HepG2 (cell line): ENCODE results near the gene ANO1. TPM values are rescaled to one million over a fixed set of nuclear protein-coding genes. Genes with fewer than 3 reads are reported as not detected.

Source experiments
- ATAC-seq: fragments of 200-7000 bp; cut with Tn5 transposase; 3 replicates; pipeline ENCODE4 v1.9.1; 2020; ENCODE audit warnings: mild to moderate bottlenecking, moderate library complexity
- BruUV-seq: library from RNA; stranded (reverse); fragments of 400-500 nt; replicated peaks from 2 replicates; lab custom pipeline; 2021; lab: Mats Ljungman, UMichigan
- CTCF ChIA-PET: fragments of 300-600 bp; formaldehyde crosslinking; extraction: SDS; loops from one replicate; lab custom pipeline; 2021; ENCODE audit warnings: low total read pairs, inconsistent platforms, low intra/inter-chr PET ratio; lab: Yijun Ruan, JAX
- POLR2A ChIA-PET: fragments of 350-600 bp; sonication (Branson Sonifier 250); formaldehyde crosslinking; loops from one replicate; lab custom pipeline; 2020; ENCODE audit warnings: antibody characterized with exemption, inconsistent platforms; lab: Yijun Ruan, JAX
- DNase-seq: peaks from one replicate; pipeline ENCODE4 v3.0.0-alpha.2; 2015; ENCODE audit warnings: low spot score
- FAIRE-seq: peaks from 3 replicates; lab custom pipeline; 2011; peaks lifted over from hg19 to GRCh38; lab: Jason Lieb, UNC
- H2AFZ ChIP-seq: one replicate; pipeline ENCODE4 v1.6.1; 2011; ENCODE audit warnings: low read length, inconsistent platforms
- H3K27ac ChIP-seq: fragments of 300-600 bp; 3 replicates; pipeline ENCODE4 v1.8.0; 2011; ENCODE audit warnings: mixed run types, mild to moderate bottlenecking, mixed read lengths, low read length, inconsistent platforms; ENCODE audit not compliant: insufficient read depth; ENCODE audit errors: extremely low read length
- H3K27me3 ChIP-seq, 2 experiments: fragments of 200-600 bp in 1 of 2; 2 replicates in 1 of 2; 3 replicates in 1 of 2; pipeline versions ENCODE4 v1.6.0 to v1.8.0; 2011; ENCODE audit warnings: low read length in 2 of 2, mild to moderate bottlenecking in 2 of 2, moderate library complexity in 2 of 2, inconsistent platforms in 1 of 2; ENCODE audit not compliant: insufficient read depth in 2 of 2, control insufficient read depth in 1 of 2
- H3K36me3 ChIP-seq, 2 experiments: fragments of 200-600 bp in 1 of 2; replicated peaks in 1 of 2; 2 replicates in 1 of 2; 3 replicates in 1 of 2; pipeline versions ENCODE4 v1.5.1 to v1.8.0; 2011; ENCODE audit warnings: low read length in 2 of 2, inconsistent platforms in 1 of 2; ENCODE audit not compliant: insufficient read depth in 2 of 2, control insufficient read depth in 1 of 2
- H3K4me1 ChIP-seq: 2 replicates; pipeline ENCODE4 v1.5.1; 2012; ENCODE audit warnings: low read length, inconsistent platforms; ENCODE audit not compliant: insufficient read depth
- H3K4me2 ChIP-seq: 2 replicates; pipeline ENCODE4 v1.6.0; 2011; ENCODE audit warnings: low read depth, low read length, inconsistent platforms
- H3K4me3 ChIP-seq, 3 experiments: fragments of 200-600 bp in 1 of 3; sonication (generic), shearing (Covaris generic) in 1 of 3; replicated peaks in 1 of 3; 2 replicates each; pipeline ENCODE4 v1.5.1; 2011 to 2016; ENCODE audit warnings: low read length in 3 of 3, inconsistent platforms in 2 of 3, low read depth in 2 of 3, mild to moderate bottlenecking in 2 of 3, control low read depth in 1 of 3, mixed read lengths in 1 of 3; ENCODE audit not compliant: insufficient read depth in 1 of 3
- H3K79me2 ChIP-seq: one replicate; pipeline ENCODE4 v1.6.1; 2011; ENCODE audit warnings: low read length, inconsistent platforms; ENCODE audit not compliant: insufficient read depth
- H3K9ac ChIP-seq: 2 replicates; pipeline ENCODE4 v1.6.0; 2011; ENCODE audit warnings: mild to moderate bottlenecking, low read depth, low read length, inconsistent platforms; ENCODE audit not compliant: insufficient read depth
- H3K9me3 ChIP-seq: 2 replicates; pipeline ENCODE4 v1.5.1; 2012; ENCODE audit warnings: mild to moderate bottlenecking, low read length
- H4K20me1 ChIP-seq: 2 replicates; pipeline ENCODE4 v1.6.0; 2011; ENCODE audit warnings: inconsistent platforms, mild to moderate bottlenecking, low read length, moderate library complexity; ENCODE audit not compliant: insufficient read depth
- CBX2 ChIP-seq, 2 experiments: fragments of 200-600 bp in 1 of 2; sonication (generic); formaldehyde crosslinking in 1 of 2; IDR thresholded peaks; 2 replicates each; pipeline versions ENCODE4 v1.7.0 to v1.8.1; 2018 to 2022; ENCODE audit warnings: low read depth in 2 of 2, low read length in 1 of 2, mild to moderate bottlenecking in 1 of 2, missing genetic modification reagents in 1 of 2
- CCAR2 ChIP-seq: fragments of 200-400 bp; formaldehyde crosslinking; optimal IDR thresholded peaks from 2 replicates; pipeline ENCODE3; 2018; ENCODE audit warnings: low read depth, mild to moderate bottlenecking, low read length, moderate library complexity
- MXD4 ChIP-seq: IDR thresholded peaks from 2 replicates; pipeline ENCODE4 v1.6.1; 2016; ENCODE audit warnings: mild to moderate bottlenecking, missing biosample characterization, missing genetic modification reagents
- NR1H2 ChIP-seq: sonication (generic); formaldehyde crosslinking; IDR thresholded peaks from 2 replicates; pipeline ENCODE4 v1.8.1; 2022; ENCODE audit warnings: low read depth, missing genetic modification reagents, borderline replicate concordance
- RELA ChIP-seq: sonication (generic); formaldehyde crosslinking; IDR thresholded peaks from 2 replicates; pipeline ENCODE4 v1.4.0; 2020; ENCODE audit warnings: missing genetic modification reagents
- SMC3 ChIP-seq: IDR thresholded peaks from 2 replicates; pipeline ENCODE4 v1.6.1; 2011; ENCODE audit warnings: low read length, improper control_type of control experiment
- ZMYM2 ChIP-seq: sonication (generic); formaldehyde crosslinking; IDR thresholded peaks from 2 replicates; pipeline ENCODE4 v1.8.0; 2022; ENCODE audit warnings: mild to moderate bottlenecking, missing genetic modification reagents
- ZNF496 ChIP-seq: sonication (generic); formaldehyde crosslinking; IDR thresholded peaks from 2 replicates; pipeline ENCODE4 v1.8.1; 2023; ENCODE audit warnings: mild to moderate bottlenecking, moderate library complexity, missing genetic modification reagents; ENCODE audit not compliant: insufficient replicate concordance
- ZNF670 ChIP-seq: sonication (generic); formaldehyde crosslinking; IDR thresholded peaks from 2 replicates; pipeline ENCODE4 v1.8.0; 2022; ENCODE audit warnings: mild to moderate bottlenecking, missing genetic modification reagents, borderline replicate concordance
- ZNF674 ChIP-seq: sonication (generic); formaldehyde crosslinking; IDR thresholded peaks from 2 replicates; pipeline ENCODE4 v1.5.0; 2020; ENCODE audit warnings: low read depth, mild to moderate bottlenecking, missing genetic modification reagents
- ZNF776 ChIP-seq: sonication (generic); formaldehyde crosslinking; IDR thresholded peaks from 2 replicates; pipeline ENCODE4 v1.4.0; 2020; ENCODE audit warnings: mild to moderate bottlenecking, missing genetic modification reagents
- WGBS: methylation state at CpG from one replicate; pipeline ENCODE4 v1.1.6; 2017; ENCODE audit warnings: low lambda C conversion rate; 5-methylcytosine and 5-hydroxymethylcytosine counted together
- in situ Hi-C: cut with HindIII; loops from 2 replicates; pipeline ENCODE4 v1.10.0; 2017; ENCODE audit warnings: low pct_unique_long_range_greater_than_20kb; ENCODE audit not compliant: extremely low pct_ligation_motif_present
- intact Hi-C: fragments of 100-400 bp; cut with micrococcal nuclease; formaldehyde crosslinking; loops from one replicate; pipeline ENCODE4 v1.10.0; 2022; ENCODE audit not compliant: unreplicated experiment
- polyA plus RNA-seq, 8 experiments: library from polyadenylated mRNA; depleted of rRNA in 3 of 8; stranded (reverse) in 7 of 8; unstranded in 1 of 8; fragments of >200 nt; fragmentation: Illumina TruSeq in 4 of 8; extraction: Trizol in 4 of 8; gene quantifications; 2 replicates each; pipeline versions ENCODE4 v1.2.1 to v1.2.3, GENCODE V29; 2011 to 2016; ENCODE audit warnings: low read depth in 4 of 8, missing spikeins in 1 of 8, mixed read lengths in 1 of 8; ENCODE audit not compliant: insufficient read depth in 1 of 8
- total RNA-seq, 5 experiments: library from RNA; depleted of rRNA; stranded (reverse); fragments of >200 nt; fragmentation: Illumina TruSeq; extraction: Trizol; gene quantifications; 2 replicates each; pipeline ENCODE4 v1.2.3, GENCODE V29; 2016; ENCODE audit warnings: low read depth in 1 of 5
- TF ChIP-seq, protein P1 (sequence below): IDR thresholded peaks from 2 replicates; pipeline ENCODE4 v1.6.1; 2018; ENCODE audit warnings: missing genetic modification reagents
- TF ChIP-seq, protein P2 (sequence below): sonication (generic); formaldehyde crosslinking; IDR thresholded peaks from 2 replicates; pipeline ENCODE4 v1.4.0; 2020; ENCODE audit warnings: missing genetic modification reagents, borderline replicate concordance
- TF ChIP-seq, protein P3 (sequence below): sonication (generic); formaldehyde crosslinking; IDR thresholded peaks from 2 replicates; pipeline ENCODE4 v1.8.0; 2022; ENCODE audit warnings: mild to moderate bottlenecking, missing genetic modification reagents, borderline replicate concordance

ANO1 gene
- total and polyA plus RNA-seq, 2 of the 13 experiments (the other 11 are each of a cell fraction or from before 2014, with no cell fraction given) = not detected

DNA sequence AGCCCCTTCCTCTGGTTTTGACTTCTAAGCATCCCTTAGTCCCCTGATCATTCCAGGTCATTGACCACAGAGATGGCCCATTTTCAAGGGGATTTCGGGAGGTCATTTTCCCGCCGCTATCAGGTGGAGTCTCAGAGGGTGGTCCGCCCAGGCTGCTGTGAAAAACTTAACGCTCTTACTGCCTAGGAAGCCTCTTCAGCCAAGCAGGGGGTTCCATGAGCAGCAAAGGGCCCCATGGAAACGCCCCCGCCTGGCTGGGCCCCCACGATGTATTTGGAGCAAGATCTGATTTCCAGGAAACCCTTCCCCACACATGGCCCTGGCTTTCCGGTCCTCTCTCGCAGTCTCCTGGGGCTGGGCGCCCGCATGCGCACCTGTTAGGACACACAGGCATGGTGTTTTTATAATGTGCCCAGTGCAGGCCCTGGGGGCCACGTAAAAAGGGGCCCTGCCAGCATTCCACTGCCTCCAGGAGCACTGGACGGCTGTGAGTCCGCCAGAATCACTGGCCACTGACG, 32.5 kb downstream of the ANO1 start:
- H3K4me1 ChIP-seq = no peaks in the 10 kb centered on the region
- H3K9ac ChIP-seq = no peak overlapping the region
- WGBS = 62% methylated on average over 6 of the region's 17 CpGs
- no peak for FAIRE-seq
- H4K20me1 ChIP-seq = 0 out of 2 replicates have a peak, but pooled peaks cover 2% of the 10 kb centered on the region
- no TSS peak for BruUV-seq
- DNase-seq = no peak
- POLR2A ChIA-PET = no interaction called here
- H3K27ac ChIP-seq = no peak overlapping the region
- H3K4me3 ChIP-seq = no peak overlapping the region
- in situ Hi-C loops (no loop called here), intact Hi-C loops (no loop called here)
- H3K27me3 ChIP-seq = peaks cover 5 to 49% of the 10 kb centered on the region in 2 experiments
- H3K9me3 ChIP-seq = no peaks in the 10 kb centered on the region
- no peak for ATAC-seq
- H2AFZ ChIP-seq = no peak overlapping the region
- no peaks in the 10 kb centered on the region for H3K79me2 ChIP-seq
- no peak overlapping the region for H3K4me2 ChIP-seq
- no peaks in the 10 kb centered on the region for H3K36me3 ChIP-seq
- TF ChIP-seq, protein P1, sequence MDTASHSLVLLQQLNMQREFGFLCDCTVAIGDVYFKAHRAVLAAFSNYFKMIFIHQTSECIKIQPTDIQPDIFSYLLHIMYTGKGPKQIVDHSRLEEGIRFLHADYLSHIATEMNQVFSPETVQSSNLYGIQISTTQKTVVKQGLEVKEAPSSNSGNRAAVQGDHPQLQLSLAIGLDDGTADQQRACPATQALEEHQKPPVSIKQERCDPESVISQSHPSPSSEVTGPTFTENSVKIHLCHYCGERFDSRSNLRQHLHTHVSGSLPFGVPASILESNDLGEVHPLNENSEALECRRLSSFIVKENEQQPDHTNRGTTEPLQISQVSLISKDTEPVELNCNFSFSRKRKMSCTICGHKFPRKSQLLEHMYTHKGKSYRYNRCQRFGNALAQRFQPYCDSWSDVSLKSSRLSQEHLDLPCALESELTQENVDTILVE (CRISPR knock-in tag) = no peak
- TF ChIP-seq NR1H2 (CRISPR knock-in tag) = no peak
- TF ChIP-seq, protein P2, sequence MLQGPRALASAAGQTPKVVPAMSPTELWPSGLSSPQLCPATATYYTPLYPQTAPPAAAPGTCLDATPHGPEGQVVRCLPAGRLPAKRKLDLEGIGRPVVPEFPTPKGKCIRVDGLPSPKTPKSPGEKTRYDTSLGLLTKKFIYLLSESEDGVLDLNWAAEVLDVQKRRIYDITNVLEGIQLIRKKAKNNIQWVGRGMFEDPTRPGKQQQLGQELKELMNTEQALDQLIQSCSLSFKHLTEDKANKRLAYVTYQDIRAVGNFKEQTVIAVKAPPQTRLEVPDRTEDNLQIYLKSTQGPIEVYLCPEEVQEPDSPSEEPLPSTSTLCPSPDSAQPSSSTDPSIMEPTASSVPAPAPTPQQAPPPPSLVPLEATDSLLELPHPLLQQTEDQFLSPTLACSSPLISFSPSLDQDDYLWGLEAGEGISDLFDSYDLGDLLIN (CRISPR knock-in tag) = no peak
- no peak for TF ChIP-seq ZMYM2 (CRISPR knock-in tag)
- TF ChIP-seq CBX2 (IDR thresholded peaks at IDR 0.05; ENCODE audit: low read depth, low read length) = no peak
- no peak for TF ChIP-seq CBX2 (CRISPR knock-in tag; IDR thresholded peaks at IDR 0.05; ENCODE audit: low read depth)
- no peak for TF ChIP-seq ZNF674 (CRISPR knock-in tag)
- no peak for TF ChIP-seq RELA (CRISPR knock-in tag)
- no peak for TF ChIP-seq ZNF670 (CRISPR knock-in tag)
- TF ChIP-seq CCAR2 = no peak
- no peak for TF ChIP-seq MXD4
- TF ChIP-seq ZNF776 = no peak
- TF ChIP-seq ZNF496 (CRISPR knock-in tag) = no peak
- TF ChIP-seq, protein P3, sequence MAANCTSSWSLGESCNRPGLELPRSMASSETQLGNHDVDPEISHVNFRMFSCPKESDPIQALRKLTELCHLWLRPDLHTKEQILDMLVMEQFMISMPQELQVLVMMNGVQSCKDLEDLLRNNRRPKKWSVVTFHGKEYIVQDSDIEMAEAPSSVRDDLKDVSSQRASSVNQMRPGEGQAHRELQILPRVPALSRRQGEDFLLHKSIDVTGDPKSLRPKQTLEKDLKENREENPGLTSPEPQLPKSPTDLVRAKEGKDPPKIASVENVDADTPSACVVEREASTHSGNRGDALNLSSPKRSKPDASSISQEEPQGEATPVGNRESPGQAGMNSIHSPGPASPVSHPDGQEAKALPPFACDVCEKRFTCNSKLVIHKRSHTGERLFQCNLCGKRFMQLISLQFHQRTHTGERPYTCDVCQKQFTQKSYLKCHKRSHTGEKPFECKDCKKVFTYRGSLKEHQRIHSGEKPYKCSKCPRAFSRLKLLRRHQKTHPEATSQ (CRISPR knock-in tag) = no peak
- TF ChIP-seq SMC3 = no peak
- CTCF ChIA-PET = no interaction called here
